ENCODE results near the gene RBM47.
"Not testable (repeated sequence)": the region's sequence is repeated elsewhere in the genome, so short reads cannot be mapped to it uniquely, and the experiment has no call there.

RBM47 gene

GRCh38 chr4:40629401-40630334 is at the start of gene RBM47:
RBM47 (minus strand) TSS chr4:40629864; CDS start chr4:40438893, 190,971 bp downstream.
- DNase-seq (ENCODE audit: low spot score): no peak

DNA sequence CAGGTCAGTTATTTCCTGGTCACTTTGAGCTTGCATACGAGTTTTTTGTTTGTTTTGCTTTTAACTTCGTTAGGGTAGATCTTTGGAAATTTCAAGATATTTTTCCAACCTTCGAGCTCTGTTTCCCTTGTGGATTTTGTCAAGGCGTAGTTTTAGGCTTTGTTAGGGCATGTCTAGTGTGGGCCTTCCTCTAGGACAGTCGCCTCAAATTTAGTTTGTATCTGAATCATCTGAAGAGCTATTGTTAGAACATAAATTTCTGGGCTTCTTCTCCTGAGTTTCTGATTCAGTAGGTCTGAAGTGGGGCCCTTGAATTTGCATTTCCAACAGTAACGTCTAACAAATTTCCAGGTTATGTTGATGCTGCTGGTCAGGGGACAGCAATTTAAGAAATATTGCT is 48.8 kb upstream of the RBM47 start:
- DNase-seq (ENCODE audit: low spot score): no peak

DNA sequence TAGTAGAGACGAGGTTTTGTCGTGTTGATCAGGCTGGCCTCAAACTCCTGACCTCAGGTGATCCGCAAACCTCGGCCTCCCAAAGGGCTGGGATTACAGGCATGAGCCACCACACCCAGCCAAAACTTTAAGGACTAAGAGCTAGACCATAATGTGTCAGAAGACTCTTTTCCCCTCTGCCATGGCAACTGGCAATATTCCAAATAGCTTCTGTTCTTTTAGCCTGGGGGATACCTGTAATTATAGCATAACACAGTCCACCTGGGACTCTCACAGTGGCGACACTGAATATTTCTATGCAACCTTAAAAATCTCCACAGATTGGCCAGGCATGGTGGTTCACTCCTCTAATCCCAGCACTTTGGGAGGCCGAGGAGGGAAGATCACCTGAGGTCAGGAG is 45.5 kb upstream of the RBM47 start:
- DNase-seq (ENCODE audit: low spot score): no peak

DNA sequence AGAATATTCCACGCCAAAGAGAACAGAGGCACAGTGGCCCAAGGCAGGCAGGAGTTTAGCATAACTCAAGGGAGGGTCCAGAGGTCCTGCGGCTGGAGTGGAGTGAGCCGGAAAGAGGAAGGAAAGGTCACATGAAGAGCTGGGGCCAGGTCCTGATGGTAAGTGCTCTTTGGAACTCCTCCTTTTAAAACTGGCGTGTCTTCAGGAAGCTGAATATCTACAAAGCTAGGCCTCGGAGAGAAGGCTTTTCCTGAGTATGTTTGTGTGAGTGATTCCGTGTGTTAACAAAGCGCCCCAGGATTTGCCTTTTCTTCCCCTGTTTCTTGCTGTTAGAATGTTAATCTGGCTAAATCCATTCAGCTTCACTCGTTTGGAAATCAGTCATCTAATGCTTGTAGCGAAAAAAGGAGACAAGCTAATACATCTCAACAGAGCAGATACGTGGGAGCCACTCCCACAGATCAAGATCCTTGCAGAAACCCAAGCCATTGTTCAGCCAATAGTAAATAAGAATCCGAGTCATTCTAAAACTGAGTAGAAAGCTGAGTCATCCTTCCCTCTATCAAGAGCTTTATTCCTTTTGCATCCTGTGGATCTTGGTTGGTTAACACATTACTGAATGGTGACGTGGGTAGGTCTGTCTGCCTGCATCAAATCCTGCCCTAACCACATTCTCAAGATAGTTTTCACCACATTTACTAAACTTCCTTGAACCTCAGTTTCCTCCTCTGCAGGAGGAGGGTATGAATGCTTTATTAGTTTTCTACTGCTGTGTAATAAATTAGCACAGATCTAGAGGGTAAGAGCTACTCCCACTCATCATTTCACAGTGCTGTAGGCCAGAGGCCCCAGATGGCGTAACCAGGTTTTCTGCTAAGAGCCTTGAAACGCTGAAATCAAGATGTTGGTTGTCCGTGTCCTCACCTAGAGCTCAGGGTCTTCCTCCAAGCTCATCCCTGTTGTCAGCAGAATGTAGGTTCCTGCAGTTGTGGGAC is 43.2 kb upstream of the RBM47 start:
- DNase-seq (ENCODE audit: low spot score): peak; percentile 34

- no peak for DNase-seq (ENCODE audit: low spot score)
Measured at GRCh38 chr4:40669504-40669903, 39.8 kb upstream of the RBM47 start.

GRCh38 chr4:40665842-40666241 is 36.2 kb upstream of the RBM47 start:
- DNase-seq (ENCODE audit: low spot score): no peak

DNA sequence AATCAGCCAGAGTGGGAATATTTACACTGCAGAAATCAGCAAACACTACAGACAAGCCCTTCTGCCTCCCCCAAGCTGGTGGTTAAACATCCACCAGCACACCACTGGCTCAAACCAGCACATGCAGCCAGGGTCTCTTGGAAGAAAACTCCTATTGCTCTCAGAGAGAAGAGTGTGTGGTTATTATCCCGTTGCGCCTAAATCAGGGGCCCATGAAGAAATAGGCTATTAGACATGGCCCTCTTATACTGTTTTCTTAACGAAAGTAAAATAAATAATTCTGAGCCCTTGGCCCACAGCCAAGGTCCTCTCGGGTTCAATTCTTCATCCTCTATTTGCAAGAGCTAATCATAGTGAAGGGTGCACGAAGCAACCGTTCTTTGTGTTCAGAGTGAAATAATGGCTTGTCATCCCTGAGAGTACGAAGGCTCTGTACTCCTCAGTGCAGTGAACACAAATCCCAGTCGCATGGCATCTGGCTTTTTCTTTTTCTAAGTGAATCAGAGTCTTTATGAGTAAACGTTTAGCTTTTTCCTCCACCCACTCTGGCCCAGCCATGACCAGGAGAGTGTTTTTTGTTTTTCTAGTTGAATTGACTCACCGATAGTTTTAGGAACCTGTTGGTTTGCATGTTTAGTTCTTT is 33.4 kb upstream of the RBM47 start:
- DNase-seq (ENCODE audit: low spot score): no peak

GRCh38 chr4:40661803-40662202 is 32.1 kb upstream of the RBM47 start:
- DNase-seq (ENCODE audit: low spot score): no peak

- DNase-seq (ENCODE audit: low spot score): no peak
Measured at GRCh38 chr4:40656201-40656863, 26.7 kb upstream of the RBM47 start.

DNA sequence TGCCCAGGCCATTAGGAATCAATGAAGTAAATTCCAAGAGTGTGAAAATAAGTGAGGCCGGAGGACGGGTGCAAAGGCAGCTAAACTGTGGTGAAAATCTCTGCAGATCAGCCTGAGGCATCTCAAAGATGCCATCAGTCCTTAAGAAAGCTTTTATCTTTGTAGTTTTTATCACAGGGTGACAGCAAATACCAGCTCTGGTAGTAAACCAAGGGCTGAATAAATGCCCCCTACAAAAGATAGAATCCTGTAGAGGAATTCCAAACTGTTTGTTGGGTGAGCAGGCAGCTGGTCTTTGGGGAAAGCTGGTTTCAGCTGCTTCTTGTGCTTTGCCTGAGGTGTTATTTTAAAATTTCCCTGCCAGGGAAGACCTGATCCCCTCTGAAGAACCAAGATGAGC is 21.6 kb upstream of the RBM47 start:
- no peak for DNase-seq (ENCODE audit: low spot score)

GRCh38 chr4:40649321-40649720 is 19.7 kb upstream of the RBM47 start:
- DNase-seq (ENCODE audit: low spot score): no peak

- no peak for DNase-seq (ENCODE audit: low spot score)
Measured at GRCh38 chr4:40648742-40649281, 19.1 kb upstream of the RBM47 start.

DNA sequence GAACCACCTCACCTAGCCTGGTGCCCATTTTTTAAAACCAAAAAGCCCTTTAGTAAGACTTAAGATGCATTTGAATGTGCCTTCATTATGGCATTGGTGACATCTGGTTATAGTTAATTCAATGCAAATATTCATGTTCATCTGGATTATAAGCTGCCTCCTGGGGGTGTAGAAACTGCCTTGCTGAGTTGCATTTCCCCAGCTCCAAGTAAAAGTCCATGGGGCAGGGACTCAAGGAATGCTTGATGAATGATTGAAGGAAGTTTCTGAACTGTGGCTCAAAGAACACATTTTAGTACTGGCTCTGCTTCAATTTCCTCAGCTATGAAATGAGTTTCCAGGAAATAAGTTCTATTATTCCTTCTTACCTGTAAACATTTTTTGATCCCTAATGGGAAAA is 18.5 kb upstream of the RBM47 start:
- no peak for DNase-seq (ENCODE audit: low spot score)

- DNase-seq (ENCODE audit: low spot score): no peak
Measured at GRCh38 chr4:40645586-40645985, 15.9 kb upstream of the RBM47 start.

DNA sequence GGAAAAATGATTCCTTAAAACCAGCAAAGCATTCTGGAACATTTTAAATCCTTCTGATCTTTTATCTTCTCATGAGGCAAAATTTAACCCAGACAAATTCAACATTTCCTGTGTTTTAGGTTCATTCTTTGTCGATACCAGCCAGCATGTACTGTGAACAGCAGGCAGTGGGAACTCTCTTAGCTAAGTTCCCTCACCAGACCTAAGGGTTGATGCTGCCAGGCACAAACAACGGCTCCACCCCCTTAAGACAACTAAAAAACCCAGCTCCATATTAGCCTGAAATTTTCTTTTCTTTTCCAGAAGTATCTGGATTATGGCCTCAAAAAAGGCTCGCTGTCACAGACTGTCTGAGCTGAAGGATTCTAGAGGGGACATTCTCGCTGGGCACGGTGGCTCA is 2.4 kb upstream of the RBM47 start:
- DNase-seq (ENCODE audit: low spot score): no peak

GRCh38 chr4:40630335-40631021 is 814 bp upstream of the RBM47 start:
- peak; percentile 57 for DNase-seq (ENCODE audit: low spot score)

DNA sequence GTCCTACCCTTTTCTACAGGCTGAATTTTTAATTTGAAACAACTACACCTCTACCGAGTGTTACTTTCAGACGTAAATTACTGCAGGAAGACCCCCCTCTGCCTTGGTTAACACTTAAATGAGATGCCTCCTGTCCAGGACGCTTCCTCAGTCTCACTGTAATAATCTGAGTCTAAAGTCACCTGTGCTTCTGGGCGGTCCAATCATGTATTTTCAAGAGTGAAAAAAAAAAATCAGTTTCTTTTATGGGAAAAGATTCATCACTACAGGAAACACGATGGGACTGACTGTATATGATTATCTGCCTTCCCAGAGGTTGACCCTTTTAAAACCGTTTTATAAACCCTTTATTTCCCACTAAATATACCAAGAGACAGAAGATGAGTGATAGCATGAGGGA is 776 bp downstream of the RBM47 start:
- DNase-seq (ENCODE audit: low spot score): no peak

DNA sequence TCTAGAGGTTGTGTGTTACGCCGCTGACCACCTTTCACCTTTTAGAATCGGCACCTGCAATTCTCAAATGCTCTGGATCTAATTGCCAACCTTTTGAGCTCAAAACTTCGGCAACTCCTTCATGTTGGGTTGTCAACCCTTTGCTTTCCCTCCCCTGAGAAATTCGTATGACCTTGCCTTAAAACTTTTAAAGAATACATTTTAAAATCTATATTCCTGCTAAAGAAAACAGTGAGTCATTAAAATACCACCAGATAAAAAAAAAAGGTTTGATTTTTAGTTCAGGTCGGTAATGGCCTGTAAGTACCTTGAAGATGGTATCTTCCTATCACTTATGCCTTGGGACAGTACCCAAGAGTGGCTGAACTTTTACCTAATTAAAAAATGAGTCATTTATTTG is 1.3 kb downstream of the RBM47 start:
- not testable (repeated sequence) for DNase-seq (ENCODE audit: low spot score)

GRCh38 chr4:40627540-40627939 is 2.1 kb downstream of the RBM47 start:
- DNase-seq (ENCODE audit: low spot score): no peak

DNA sequence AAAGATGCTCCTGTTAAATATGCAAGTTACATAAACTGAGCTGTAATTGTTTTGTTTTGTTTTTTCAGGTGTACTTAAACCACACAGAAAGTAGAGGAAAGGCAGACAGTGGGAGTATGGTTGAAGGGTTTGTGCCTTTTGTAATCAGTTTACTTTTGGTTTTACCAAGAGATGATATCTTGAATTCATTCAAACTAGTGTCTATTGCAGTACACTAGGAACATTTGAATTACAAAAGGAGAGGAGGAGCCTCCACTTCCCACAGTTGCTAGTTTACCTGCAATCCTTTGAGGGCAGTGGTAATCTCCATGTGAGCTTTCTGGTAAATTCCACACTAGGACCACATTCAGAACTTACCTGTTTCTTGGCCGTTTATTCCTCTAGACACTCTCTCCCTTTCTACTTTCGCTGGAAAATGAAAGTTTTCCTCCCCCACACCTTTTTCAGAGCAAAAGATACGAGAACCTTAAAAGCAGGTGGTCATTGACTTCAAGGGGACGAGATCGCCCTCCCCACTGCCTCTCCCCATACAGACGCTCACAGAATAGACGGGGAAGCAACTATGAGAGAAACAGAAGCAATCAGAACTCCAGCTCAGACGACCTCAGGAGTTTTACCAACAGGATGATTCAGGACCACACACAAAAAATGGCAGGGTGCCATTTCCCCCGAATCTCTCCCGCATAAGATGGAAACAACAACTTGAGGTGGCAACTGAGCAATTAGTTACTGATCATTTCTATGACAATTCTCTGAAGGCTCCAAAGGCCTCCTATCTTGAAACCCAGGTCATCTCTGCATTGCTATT is 3.3 kb downstream of the RBM47 start:
- no peak for DNase-seq (ENCODE audit: low spot score)

Measured in pons (tissue), 1 donor.